Hematopoietic multipotent progenitor cell treated with erythropoietin and hydrocortisone succinate and interleukin-3 and kit ligand, for 8 days (in vitro differentiated cells): Measurements from ENCODE around the gene ANGEL1.
A peak's percentile ranks its signal among the peaks of the same experiment; 100 is the strongest.

ENCODE experiments used
- DNase-seq: peaks from one replicate; pipeline ENCODE4 v3.0.0-alpha.2; 2015

Gene ANGEL1

GRCh38 chr14:76814726-76815645, 2.3 kb upstream of the ANGEL1 start:
- no peak for DNase-seq

GRCh38 chr14:76812093-76812421, 625 bp downstream of the ANGEL1 start:
- peak; percentile 9 for DNase-seq

- peak; percentile 28 for DNase-seq
These were observed 1.1 kb downstream of the ANGEL1 start for GRCh38 chr14:76811561-76811960.

DNA sequence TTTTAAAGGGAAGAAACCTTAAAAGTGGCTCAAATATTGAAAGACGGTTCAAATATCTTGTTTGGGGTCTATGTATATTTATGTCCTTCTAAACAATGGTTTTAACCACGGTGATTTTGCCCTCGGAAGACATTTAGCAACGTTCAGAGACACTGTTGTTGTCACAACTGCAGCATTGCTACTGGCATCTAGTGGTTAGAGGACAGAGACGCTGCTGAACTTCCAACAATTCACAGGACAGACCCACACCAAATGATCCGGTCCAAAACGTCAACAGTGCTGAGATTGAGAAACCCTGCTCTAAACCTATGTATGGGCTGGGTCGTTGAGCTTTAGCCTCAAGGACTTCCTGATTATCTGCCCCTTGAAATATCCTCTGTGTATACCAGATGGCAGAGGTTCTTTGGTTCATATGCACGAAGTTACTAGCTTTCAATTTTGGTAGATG, 1.7 kb downstream of the ANGEL1 start:
- peak; percentile 66 for DNase-seq

DNA sequence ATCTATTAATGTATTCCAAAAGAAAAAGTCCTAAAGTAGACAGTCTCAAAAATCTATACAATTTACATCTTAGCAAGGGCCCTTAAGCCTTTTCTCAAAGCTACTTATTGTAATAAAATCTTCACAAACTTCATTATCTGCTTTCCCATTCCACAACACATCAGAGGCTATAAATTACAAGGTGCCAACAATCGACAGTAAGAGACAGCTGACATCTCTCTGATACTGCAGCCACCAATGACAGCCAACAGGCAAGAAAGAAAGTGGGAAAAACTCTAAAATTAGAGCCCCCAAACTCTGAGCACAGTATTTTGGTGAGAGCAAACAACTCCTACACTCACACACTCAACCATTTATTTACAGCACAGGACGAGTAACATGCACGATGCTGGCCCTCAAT, 2.2 kb downstream of the ANGEL1 start:
- DNase-seq: peak; percentile 18

GRCh38 chr14:76808990-76809389, 3.7 kb downstream of the ANGEL1 start:
- no peak for DNase-seq

DNA sequence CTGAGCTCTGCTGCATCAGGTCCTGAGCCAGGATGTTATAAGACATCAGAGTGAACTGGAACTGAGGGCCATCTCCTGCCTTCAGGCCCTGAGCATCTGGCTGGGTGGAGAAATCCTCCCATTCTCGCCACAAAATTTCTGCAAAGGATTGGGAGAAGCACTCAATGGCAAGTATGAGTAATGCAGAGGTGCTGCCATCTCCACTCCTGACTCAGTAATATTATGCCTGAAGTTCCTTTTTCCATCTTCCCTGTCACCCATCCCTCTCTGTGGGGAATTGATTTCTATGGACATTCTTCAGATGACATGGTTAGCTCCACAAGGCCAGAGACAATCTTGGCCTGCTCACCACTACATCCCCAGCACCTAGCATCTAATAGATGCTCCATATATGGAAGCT, 4.7 kb downstream of the ANGEL1 start:
- DNase-seq: no peak

GRCh38 chr14:76806446-76806845, 6.2 kb downstream of the ANGEL1 start:
- no peak for DNase-seq

- no peak for DNase-seq
These were observed 18.7 kb downstream of the ANGEL1 start for GRCh38 chr14:76793956-76794355.

- no peak for DNase-seq
These were observed 19.4 kb downstream of the ANGEL1 start for GRCh38 chr14:76793324-76793723.

GRCh38 chr14:76792422-76792821, 20.3 kb downstream of the ANGEL1 start:
- DNase-seq: no peak

DNA sequence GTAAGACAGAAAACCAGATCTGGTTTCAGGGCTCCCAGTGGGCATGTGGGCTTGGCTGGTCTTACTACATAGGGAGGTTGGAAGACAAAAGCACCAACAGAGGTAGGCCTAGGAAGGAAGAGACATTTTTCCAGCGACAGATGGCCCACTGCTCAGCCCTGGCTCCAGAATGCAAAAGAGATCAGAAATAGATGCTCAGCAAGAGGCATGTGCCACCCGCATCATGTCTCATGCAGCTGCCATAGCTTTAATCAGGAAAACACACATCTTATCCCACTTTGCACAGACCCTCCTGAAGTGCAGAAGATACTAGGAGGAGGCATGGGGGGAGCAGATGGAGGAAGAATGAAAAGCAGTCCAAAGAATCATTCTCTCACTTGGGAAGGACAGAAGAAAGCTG, 26.1 kb downstream of the ANGEL1 start:
- DNase-seq: no peak

- DNase-seq: peak; percentile 89
These were observed 27.8 kb downstream of the ANGEL1 start for GRCh38 chr14:76784881-76785280.

GRCh38 chr14:76784266-76784874, 28.3 kb downstream of the ANGEL1 start:
- no peak for DNase-seq

- DNase-seq: no peak
These were observed 29.7 kb downstream of the ANGEL1 start for GRCh38 chr14:76782885-76783566.

DNA sequence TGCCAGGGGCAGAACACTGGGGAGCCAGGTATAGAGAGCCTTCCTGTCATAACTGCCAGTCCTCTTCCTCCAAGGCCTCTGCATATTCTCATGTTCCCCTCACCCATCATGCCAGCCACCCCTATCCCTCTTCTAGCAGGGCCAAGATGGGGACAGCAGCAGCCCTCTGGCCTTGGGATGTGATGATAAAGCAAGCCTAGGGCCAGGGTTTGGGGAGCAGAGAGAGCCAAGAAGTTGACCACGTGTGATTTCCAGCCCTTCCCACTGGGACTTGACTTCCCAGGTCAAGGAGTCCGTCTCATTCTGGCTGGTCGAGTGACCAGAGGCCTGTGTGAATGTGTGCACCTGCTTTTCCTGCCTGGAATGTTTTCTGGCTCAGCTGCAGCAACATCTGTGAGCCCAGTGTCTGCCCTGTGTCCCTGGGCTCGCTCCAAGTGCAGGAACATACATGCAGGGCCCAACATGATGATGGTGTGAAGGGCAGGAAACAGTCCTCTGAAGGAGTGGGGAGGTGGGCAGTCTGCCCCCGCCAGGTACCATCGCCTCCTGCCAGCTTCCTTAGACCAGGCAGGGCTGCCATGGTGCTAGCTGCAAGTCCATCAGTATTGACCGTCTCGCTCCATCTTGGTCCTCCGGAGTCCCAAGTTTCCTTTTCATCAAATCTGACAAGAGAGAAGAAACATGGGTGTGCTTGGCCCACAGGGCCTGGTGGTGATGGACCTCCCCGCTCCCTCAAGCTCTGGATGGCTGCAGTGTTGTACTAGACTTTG, 30.4 kb downstream of the ANGEL1 start:
- DNase-seq: no peak

GRCh38 chr14:76781648-76782051, 31.0 kb downstream of the ANGEL1 start:
- peak; percentile 16 for DNase-seq

DNA sequence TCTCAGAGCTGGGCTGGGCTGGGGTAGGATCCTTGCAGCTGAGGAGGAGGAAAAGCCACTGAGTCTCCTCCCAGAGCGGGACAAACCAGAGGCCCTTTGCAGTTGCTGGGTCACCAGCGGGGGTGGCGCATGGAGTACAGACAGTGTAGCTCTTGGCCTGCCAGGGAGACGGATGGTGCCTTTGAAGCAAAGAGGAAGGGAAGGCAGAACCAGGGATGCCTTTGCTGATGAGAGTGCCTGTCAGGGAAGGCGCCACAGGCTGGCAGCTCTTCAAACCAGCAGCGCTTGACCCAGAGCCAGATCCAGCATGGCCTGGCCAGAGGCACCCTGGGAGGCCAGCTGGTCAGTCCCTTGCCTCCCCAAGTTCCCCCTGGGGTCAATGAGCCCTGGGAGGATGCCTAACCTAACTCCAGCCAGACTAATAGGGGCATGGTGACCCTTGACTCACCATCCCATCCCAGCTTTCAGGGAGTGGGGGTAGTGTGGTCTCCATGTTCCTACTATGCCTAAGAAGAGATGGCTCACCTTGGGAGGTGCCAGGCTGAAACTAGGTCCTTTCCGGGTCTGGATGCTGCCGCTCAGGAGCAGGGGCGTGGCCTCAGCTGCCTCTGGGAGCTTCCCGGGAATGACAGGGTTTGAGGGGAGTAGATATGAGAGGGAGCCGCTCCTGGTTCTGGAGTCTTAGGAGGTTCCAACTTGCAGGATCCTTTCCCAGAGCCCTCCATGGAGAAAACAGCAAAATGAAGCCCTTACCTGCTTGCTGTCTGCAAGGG, 31.6 kb downstream of the ANGEL1 start:
- no peak for DNase-seq

- DNase-seq: no peak
These were observed 32.3 kb downstream of the ANGEL1 start for GRCh38 chr14:76780360-76780759.

GRCh38 chr14:76780058-76780345, 32.7 kb downstream of the ANGEL1 start:
- DNase-seq: no peak

DNA sequence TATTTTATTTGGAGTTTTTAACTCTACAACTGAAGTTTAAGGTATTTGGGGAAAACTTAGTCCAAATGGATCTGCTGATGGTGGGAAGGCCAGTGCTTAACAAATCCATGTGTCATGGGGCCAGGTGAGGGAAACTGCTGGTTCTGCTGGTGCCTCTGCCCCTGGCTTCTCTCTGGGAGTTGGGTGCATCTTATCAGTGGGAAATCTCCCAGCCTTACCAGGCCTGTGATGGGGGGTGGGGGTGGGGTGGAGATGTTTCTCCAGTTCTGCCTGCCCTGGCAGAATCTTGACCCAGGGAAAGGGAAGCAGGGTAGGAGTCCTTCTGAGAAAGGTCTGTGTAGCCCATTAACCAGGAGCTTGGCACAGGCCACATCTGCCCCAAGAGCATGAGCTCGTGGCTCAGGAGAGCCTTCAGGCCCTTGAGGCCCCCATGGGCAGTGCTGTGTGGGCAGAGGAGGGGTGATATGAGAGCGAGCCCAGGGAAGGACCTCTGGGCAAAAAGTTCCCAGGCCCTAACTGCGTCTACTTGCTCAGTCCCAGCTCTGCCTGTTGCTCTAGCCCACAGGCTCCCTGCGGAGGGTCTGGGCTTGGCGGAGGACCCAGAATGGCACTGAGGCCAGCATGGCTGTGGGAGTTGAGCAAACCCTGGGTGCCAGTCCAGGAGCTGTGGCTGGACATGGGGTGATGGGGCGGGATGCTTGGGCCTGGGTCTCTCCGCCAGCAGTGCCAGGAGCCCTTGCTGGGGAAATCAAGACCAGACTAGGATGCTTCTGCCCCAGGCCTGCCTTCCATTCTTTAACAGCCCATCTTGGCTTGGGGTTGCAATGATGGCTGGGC, 33.2 kb downstream of the ANGEL1 start:
- no peak for DNase-seq
